Lower leg skin (tissue), 3 donors: ENCODE data around the gene JMY.

Source experiments
- CTCF ChIP-seq, 3 donors: fragments of 450-650 bp; IDR thresholded peaks; one replicate each; pipeline ENCODE4 v1.5.1; 2016; ENCODE audit warnings: antibody characterized with exemption in 3 of 3, mild to moderate bottlenecking in 3 of 3, moderate library complexity in 2 of 3
- POLR2A ChIP-seq, 2 donors: fragments of 450-650 bp; IDR thresholded peaks; one replicate each; pipeline ENCODE4 v1.6.1; 2016 to 2017; ENCODE audit warnings: antibody characterized with exemption in 2 of 2, mild to moderate bottlenecking in 1 of 2, moderate library complexity in 1 of 2

GRCh38 chr5:79202076-79202475 lies 33.9 kb upstream of the JMY start:
- no peak for TF ChIP-seq POLR2A (IDR thresholded peaks at IDR 0.05)
- TF ChIP-seq CTCF (IDR thresholded peaks at IDR 0.05) = no peak
